Activated CD4-positive, CD25-positive, alpha-beta regulatory T cell treated with anti-CD3 and anti-CD28 coated beads, Interleukin-2, amount 50 U/mL, for 24 hours (primary cell): ENCODE data around the gene SEC16B.

ENCODE experiments used
- ATAC-seq, 2 donors: fragments of 150-1000 bp; cut with Tn5 transposase; one replicate each; pipeline ENCODE4 v1.10.0; 2021; ENCODE audit warnings: mild to moderate bottlenecking in 1 of 2, moderate library complexity in 1 of 2

The SEC16B gene

DNA sequence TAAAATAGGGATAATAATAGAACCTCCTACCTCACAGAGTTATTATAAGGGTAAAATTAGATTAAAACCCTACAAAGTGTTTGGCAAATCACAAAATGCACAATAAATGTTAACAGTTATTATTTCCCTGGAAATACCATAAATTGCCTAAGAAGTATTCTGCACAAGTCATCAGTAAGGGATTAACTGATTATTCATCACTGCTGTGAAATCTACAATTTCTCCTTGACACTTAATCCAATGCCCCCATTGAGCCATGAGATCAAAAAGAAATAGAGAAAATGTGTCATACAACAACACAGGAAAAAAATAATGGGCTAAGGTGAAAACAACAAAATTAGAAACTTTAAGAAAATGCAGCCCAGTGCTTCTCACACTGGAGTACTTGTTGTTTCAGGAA is 6.7 kb upstream of the SEC16B start:
- ATAC-seq: no peak

DNA sequence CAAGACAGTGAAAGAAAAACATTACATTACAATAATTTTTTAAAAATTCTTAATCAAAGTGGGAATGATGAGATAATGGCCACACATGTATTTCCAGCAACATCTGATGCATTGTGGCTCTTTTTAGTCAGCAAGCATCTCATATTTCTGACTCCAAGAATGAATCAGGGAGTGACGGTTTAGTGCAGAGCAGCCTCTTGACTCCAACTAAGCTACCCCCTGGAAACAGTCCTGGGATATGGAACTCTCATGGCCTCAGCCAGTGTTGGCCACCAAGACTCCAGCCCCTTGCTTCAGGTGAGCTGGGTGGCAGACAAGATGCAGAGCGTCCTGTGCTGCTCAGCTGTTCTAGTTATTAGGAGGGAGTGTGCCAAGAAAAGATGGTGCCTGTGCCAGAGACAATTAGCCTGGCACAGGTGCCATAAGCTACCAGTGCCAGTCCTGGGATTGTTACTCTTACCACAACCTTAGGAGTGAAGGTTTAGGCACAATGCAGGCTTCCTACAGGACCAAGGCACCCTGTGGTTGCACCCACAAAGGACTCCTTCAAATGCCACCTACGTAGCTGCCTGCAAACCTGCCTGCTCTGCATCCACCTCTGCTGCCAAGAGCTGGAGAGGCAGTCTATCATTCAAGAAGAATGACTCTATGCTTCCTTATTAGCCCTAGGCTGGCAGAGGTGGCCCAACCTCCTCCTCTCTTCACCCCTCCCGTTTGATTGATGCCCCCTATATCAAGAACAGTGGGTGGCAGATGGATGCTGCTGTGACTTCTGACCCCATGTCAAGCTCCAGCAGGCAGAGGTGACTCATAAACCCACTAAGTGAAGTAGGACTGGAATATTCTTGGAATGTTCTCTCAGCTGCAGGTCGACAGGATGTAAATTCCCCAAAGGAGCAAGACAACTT is 6.0 kb upstream of the SEC16B start:
- ATAC-seq: no peak

DNA sequence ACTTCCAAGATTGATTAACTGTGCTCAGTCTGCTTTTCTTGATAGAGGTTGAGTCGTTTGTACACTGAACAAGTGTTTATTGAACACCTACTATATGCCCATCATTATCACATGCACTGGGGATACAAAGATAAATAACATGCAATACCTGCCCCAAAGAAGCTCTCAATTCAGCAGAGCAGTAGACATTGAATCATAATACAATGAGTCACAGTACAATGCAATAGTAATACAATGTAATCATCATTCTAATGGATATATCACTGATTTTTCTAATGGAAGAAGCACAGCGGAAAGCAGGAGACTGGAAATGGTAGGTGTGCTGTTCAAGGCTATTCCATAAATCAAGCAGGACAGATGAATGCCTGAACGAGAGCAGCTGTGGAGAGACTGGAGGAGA is 3.7 kb upstream of the SEC16B start:
- ATAC-seq: no peak

DNA sequence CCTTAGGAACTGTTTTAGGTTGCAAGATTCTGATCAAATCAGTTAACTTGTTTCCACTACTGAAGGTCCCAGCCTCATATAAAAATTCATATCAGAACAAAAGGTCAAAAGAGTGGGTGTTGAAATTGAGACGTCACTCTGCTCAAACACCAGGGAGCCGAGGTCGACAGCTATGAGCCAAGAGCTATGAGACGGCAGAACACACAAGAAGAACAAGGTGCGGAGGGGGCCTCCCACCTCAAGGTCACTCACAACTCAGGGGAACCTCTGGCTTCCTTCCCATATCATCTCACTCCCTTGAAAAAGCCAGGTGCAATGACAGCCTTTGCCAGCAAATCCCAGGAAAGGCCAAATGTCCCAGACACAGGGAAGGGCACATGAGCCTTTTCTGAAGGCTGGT is 749 bp downstream of the SEC16B start:
- no peak for ATAC-seq

DNA sequence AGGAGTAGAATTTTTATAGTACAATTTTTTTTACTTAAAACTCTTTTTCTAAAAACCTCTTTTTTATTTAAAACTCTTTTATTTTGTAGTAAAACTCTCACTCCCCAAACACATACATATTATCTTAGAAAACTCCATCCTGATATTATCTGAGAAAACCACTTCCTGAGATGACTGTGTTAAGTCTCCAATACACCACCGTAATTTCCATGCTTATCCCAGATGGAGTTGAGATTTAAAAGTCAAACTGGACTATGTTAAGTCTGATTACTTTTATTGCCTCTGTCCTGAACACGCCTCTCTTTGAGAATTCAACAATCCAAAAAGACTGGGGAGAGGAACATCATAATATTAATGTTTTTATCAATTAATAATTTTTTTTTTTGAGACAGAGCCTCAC is 3.7 kb downstream of the SEC16B start:
- ATAC-seq: no peak

DNA sequence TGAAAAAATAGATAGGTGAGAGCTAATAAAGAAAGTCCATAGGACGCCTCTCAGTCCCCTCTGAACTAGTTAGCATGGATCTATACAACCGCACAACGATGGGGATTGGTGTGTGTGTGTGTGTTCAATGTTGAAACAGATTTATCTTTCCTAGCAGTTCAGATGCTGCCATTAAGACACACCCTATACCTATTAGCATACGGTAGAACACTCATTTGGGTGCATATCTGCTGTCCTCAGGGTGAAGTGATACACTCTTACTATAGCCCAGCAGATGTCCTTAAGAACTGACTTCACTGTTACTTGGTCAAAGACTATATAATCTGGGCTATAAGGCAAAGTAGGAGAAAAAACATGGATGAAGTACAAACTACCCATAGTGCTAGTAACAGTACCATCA is 4.6 kb downstream of the SEC16B start:
- ATAC-seq: no peak

DNA sequence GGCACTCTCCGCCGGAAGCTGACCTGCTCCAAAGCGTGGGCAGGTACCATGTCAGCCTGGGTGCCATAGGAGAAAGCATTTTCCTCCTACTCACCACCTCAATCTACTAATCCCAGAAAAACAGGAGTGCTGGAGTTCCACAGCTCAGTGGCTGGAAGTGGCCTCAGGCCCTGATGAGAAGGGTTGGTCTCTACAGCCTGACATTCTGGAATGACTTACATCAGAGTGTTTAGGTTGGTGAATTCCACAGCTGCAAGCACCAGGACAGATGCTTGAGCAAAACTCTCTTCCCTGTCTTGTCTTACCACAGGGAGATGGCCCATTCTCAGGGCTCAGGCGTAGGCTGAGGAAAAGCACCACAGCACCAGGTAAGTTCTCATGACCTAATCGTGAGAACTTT is 5.5 kb downstream of the SEC16B start:
- ATAC-seq: no peak

DNA sequence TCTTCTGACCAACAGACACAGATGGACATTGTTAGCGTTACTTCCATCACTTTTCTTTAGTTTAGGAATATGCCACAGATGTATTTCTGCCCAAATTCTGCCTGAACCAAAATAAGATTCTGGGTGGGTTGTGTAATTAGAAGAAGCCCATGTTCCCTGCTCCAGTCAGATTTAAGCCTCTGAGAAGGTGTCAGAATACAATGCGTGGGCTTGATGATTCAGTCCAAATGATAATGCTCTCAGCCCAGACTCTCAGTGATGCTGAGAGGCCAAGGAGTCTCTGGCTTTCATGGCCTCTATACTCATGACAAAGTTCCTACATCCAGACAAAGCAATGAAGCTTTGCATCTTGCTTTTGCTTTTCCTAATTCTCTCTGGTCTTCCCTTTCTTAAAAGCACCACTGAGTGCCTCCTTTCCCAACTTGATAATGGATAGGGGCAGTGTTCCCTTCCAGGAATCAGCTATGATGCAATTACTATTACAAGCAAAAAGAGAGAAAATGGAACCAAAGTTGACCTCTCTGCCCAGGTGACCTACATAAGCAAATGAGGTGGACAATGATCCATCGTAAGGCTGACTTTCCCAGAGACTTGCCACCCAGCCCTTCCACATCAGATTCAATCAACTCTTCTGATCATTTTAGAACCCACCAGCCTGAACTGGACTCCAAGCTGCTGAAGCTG is 8.8 kb downstream of the SEC16B start:
- ATAC-seq: no peak

DNA sequence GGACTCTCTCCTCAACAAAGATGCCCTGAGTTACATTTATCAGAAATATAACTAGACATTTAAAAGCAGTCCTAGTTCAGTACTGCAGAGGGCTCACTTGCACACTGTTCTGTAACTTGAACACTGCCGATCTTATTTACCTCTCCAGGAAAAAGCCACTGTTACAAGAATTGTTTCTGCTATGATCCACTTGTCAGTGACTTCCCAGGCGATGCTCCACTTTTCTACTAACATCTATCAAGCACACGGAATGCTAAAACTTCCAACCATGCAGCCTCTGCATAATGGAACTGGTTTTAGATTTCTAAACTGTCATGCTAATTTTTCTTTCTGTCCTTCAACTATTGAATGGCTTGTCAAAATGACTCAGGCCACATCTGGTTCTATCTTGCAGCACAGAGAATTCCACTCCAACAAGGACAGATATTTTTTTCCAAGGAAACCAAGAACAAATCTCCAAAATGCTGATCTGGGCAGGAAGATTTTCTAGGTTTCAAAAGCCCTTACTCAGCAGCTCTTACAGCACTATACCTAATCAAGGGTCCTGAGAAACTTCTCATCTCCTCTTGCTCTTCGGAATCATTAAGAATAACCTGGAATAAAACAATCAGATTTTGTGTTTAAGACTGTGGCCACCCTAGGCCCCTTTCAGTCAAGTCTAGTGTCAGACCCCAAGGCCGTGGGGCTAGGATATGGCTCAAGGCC is 9.9 kb downstream of the SEC16B start:
- ATAC-seq: no peak

DNA sequence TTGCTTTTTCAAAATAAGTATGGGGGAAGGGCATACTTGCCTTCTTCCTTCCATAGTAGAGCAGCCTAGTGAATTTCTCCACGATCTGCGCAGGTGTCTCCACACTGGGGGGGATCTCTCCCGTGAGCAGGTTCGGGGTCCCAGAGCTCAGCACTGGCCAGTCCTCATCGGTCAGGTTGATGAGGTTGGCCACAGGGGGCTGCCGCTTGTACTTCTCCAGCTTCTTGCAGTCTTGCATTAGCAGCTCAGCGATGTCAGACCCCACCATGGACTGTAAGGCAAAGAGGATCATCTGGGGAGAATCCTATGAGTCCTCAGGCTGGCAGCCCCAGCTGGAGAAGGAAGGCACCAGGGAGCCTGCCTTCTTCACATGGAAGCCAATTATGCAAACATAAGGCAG is 11.8 kb downstream of the SEC16B start:
- no peak for ATAC-seq

DNA sequence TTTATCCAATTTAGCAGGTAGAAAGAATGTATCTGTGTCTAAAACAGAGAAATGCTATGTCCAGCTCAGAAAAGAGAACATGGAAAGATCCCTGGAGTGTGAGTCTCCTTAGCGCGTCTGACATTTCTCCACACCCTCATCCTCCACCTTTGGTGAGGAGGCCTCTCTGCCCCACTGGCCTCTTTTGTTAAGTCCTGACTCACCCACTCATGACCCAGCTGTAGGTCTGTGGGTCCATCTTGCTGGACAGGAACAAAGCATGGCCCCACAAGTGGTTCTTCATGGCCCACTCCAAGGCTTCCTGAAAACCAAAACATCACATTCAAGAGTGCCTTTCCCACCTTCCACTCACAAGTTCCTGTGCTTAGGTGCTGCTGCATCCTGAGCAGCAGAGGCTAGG is 15.8 kb downstream of the SEC16B start:
- ATAC-seq: no peak

DNA sequence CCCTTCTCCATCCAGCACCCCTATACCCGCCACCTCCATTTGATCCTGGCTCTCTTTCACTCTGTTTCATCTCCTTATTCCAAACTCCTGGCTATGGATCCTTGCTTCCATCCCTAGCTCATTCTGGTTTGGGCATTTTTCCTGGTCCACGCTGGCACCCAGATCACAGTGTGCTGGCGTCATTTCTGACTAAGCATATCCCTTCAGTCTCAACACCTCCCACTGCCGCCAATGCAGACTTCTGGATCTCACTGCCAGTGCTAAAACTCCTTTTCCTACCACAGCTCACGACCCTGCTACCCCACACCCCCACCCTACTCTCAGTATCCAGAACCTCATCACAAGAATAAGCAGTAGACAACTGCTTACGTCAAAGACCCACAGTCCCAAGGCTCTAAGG is 16.3 kb downstream of the SEC16B start:
- no peak for ATAC-seq

DNA sequence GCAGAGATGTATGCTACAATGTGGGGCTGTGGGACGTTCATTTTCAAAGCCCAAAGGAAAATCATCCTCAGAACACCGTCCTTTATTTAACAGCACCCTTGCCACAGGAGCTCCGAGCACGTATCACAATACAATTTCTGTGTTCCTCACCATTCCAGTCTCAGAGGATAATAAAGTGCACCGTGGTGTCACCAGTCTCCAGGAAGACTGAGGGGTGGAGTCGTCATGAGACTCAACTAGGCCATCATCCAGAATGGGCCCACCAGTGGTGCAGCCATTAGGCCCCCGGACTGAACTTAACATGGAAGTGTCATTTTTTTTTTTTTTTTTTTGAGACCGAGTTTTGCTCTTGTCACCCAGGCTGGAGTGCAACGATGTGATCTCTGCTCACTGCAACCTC is 17.2 kb downstream of the SEC16B start:
- ATAC-seq: no peak

DNA sequence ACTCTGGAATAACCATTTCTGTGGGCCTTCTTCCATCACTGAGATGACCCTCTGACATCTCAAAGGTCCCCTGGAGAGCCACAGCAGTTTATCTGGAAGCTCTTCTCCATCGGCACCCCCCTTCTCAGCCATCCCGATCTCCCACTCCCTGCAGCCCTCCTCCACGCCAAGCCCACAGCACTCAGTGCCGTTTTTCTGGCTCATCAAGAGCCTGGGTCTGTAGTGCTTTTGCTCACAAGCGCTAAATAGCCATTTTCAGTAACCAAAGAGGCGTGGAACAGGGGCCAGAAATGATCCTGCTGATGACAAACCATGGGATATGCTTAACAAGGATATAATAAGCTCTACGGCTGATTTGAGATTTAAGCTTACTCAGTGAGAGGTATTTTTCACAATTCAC is 17.6 kb downstream of the SEC16B start:
- ATAC-seq: no peak

DNA sequence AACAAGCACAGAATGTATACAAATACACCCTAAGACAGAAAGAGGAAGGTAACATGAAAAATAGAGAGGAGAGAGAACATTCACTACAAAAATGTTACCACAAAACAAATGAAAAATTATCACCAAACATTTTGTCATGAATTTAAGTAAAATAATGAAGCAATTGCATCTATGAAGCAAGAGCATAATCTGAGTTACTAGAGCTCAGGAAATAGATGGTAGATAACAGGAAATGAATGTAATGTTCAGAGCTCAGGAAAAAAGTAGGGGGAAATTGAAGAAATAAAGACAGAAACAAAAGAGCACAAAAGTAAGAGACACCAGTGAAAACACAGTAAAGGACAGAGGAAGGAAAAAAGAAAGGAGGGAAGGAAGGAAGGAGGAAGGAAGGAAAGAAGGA is 19.4 kb downstream of the SEC16B start:
- ATAC-seq: no peak

DNA sequence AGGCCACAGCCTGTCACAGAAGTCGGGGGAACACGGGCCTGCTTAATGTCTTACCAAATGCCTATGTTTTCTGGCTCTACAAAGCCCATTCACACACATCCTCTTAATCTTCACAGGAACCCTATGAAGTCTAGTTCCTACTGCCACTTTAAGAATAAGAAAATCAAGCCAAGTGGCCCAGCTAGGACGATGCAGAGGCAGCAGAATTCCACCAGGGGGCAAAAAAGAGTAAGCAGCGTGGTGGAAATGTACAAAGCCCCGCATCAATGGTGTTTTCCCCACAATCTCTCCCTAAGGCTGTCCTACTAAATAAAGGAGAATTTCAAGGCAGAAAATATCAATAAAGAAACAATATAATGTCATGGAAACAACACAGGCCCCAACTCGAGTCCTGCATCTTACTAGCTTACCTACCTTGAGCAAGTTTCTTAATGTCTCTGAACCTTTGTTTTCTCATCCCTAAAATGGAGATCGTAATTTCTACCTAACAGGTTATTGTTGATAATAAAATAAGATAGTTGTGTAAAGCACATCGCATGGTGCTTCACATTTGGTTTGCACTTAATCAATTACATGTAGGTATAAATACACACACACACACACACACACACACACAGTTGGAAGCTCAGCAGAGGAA is 21.4 kb downstream of the SEC16B start:
- no peak for ATAC-seq

DNA sequence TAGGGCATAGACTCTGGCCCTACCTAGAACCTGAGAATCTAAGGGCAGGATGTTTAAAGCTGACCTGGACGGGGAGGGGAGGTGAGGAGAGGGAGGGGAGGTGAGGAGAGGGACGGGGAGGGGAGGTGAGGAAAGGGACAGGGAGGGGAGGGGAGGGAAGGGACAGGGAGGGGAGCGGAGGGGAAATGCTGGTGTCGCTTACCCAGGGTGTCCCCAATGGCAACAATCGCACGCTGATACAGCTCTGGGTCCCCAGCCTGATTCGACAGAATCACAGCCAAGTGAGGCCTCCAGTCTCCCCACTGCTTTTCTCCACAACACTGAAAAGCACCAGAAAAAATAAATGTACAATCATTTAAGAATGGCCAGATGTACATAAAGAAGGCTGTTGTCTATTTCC is 22.2 kb downstream of the SEC16B start:
- ATAC-seq: no peak

DNA sequence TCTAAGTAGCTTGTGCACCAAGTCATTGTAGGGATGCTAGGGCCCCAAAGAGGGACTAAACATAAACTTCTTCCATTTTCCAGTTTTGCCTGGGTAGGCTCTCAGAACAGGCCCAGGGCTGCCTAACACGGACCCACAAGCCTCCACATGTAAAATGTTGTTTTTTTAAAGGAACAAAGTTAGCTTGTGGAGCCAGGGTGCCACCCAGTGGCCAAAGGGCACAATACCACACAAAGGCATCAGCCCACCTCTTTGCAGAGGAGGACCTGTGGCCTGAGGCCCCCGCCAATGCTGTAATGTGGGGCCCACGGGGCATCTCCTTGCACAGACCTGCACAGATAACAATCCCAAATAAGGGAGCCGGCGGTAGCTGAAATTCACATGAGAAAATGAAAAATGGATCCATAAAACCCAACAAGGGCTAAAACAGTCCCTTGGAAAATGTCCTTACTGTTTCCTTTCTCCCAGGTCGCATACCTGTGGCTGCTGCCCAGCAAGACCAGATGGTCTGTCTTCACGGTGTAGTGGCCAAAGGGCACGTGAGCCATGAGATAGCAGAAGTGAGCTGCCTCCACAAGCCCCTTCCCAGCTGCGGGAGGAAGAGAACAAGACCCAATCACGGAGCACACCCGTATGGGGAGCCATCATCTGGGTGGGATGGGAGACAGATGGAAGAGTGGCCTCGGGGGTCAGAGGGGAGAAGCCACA is 23.8 kb downstream of the SEC16B start:
- ATAC-seq: no peak

DNA sequence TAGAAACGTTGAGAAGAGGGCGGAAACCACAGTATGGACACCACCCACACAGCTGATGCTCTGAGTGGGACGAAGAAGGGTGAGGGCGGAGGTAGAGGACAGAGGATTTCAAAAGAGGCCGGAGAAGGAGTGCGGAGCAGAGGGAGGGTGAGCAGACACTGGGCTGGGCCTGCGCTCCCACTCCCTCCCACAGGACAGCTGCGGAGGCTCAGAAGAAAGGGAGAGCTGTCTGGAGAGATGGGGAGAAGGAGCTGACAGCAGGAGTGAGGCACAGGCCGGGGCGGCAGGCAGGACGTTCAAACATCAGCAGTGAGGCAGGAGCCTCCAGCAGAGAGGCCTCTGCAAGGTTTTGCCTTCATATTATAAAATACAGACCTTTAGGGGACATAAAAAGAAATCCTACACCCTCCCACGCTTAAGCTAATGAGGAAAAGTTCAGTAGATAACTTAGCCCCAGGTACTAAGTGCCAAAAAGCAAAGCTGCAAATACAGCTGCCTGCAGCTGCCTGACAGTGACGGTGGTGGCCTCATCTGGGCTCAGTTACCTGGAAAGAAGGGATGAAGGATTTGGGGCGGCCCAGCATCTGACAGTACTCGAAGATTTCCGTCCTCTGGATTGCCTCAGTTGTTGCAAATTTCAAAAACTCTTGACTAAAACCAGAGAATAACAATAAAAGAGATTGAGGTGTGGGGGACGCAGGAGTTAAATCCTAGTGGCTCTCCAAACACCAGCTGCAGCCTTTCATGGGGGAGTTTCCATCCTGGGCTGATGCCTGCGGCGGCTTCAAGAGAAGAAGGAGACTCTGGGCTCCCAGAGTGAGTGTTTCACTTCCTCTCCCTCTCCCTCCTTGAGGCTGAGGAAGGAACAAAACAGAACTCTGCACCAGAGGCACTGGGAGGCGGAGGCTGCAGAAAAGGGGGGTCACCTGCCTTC is 25.6 kb downstream of the SEC16B start:
- no peak for ATAC-seq

DNA sequence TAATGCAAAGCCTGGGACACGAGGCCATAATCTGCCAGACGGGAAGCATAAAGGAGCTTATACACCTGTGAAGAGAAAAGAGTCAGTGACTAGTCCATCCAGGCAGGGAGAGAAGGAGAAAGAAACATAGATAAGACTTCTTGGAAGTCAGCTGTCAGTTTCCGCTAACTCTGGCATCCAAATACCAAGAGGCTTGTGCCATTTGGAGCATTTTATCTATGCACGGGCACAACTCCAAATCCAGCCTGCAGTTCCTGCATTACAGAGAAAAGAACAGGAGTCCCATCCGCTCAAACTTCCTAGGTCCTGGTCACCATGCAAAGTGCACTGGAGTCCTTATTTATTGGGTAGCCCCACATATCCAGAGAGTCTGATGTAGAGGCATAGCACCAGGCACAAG is 27.9 kb downstream of the SEC16B start:
- ATAC-seq: no peak

DNA sequence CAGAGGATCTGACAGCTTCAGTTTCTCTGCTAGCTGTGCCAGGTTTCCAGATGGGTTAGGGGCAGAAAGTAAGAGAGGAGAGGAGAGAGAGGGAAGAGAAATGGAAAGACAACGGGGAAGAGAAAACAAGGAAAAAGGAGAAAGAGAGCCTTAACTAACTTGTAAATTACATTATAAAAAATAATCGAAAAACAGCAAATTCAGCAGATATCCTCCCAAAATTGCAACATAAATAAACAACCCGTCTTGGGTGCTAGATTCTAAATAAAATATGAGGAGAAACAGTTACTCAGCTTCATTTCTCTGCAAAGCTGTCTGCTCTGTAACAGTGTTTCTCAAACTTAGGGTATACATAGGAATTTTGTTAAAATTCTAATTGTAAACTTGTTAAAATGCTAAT is 29.2 kb downstream of the SEC16B start:
- ATAC-seq: no peak

DNA sequence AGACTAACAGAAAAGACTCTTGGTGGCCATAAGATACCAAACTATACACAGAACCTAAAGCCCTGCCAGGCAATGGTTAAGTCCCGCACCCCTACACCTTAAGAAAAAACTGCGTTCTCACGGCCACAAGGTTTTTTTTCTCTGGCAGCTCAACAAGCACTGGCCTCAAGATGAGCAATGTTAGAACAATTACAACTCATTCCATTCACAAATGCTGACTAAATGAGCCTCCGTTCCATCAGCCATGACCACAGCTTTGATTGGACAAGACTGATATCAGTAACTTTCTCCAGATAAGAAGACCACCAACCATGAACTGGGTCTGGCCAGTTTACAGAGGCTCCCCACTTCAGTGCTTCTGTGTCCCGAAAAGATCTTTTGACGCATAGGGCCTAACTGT is 31.9 kb downstream of the SEC16B start:
- no peak for ATAC-seq
